H1 (cell line): ENCODE measurements around the gene UBE2E2. TPM values are rescaled to one million over a fixed set of nuclear protein-coding genes. Genes with fewer than 3 reads are reported as not detected.

Experiments used
- CTCF ChIA-PET: fragments of 300-600 bp; sonication (Branson Sonifier 250); formaldehyde crosslinking; loops from one replicate; lab custom pipeline; 2021; ENCODE audit not compliant: partially characterized antibody; lab: Charles Lee
- POLR2A ChIA-PET: fragments of 300-600 bp; sonication (Branson Sonifier 250); formaldehyde crosslinking; loops from one replicate; lab custom pipeline; 2021; ENCODE audit warnings: inconsistent platforms; ENCODE audit not compliant: partially characterized antibody; lab: Charles Lee
- DNase-seq, 2 experiments: peaks; one replicate each; pipeline versions ENCODE4 v3.0.0 to v3.0.0-alpha.2; 2010 to 2022; ENCODE audit warnings: low spot score in 2 of 2, low read depth in 1 of 2, mixed read lengths in 1 of 2
- FAIRE-seq: peaks from 2 replicates; lab custom pipeline; 2011; peaks lifted over from hg19 to GRCh38; lab: Jason Lieb, UNC
- H2AFZ ChIP-seq: 2 replicates; pipeline ENCODE4 v1.8.1; 2012; ENCODE audit warnings: low read length, inconsistent platforms
- H2AK5ac ChIP-seq: 2 replicates; pipeline ENCODE4 v1.6.1; 2013; ENCODE audit warnings: low read depth, low read length
- H2BK120ac ChIP-seq: replicated peaks from 2 replicates; pipeline ENCODE3; 2013; ENCODE audit warnings: low read depth, low read length, inconsistent platforms
- H2BK12ac ChIP-seq: 2 replicates; pipeline ENCODE4 v1.6.1; 2013; ENCODE audit warnings: low read depth, low read length
- H2BK15ac ChIP-seq: 2 replicates; pipeline ENCODE4 v1.6.1; 2013; ENCODE audit warnings: low read length
- H2BK20ac ChIP-seq: 2 replicates; pipeline ENCODE4 v1.6.1; 2013; ENCODE audit warnings: low read length
- H2BK5ac ChIP-seq: 2 replicates; pipeline ENCODE4 v1.6.1; 2013; ENCODE audit warnings: low read depth, low read length
- H3K14ac ChIP-seq: 2 replicates; pipeline ENCODE4 v1.6.1; 2013; ENCODE audit warnings: inconsistent platforms; ENCODE audit not compliant: insufficient read length
- H3K18ac ChIP-seq: 2 replicates; pipeline ENCODE4 v1.6.1; 2013; ENCODE audit warnings: low read length; ENCODE audit errors: extremely low read depth
- H3K23ac ChIP-seq: 2 replicates; pipeline ENCODE4 v1.6.1; 2013; ENCODE audit warnings: inconsistent platforms; ENCODE audit not compliant: insufficient read length
- H3K23me2 ChIP-seq: 2 replicates; pipeline ENCODE4 v1.6.1; 2013; ENCODE audit warnings: low read depth, low read length
- H3K27ac ChIP-seq: 2 replicates; pipeline ENCODE4 v1.6.1; 2011; ENCODE audit warnings: low read depth, low read length, inconsistent platforms
- H3K27me3 ChIP-seq, 4 experiments: replicated peaks in 1 of 4; 1 replicate in 1 of 4; 2 replicates in 3 of 4; pipeline versions ENCODE4 v1.6.1 to v1.8.1; 2011 to 2013; ENCODE audit warnings: low read length in 3 of 4, mild to moderate bottlenecking in 3 of 4, inconsistent platforms in 2 of 4, mixed read lengths in 2 of 4, moderate library complexity in 1 of 4; ENCODE audit not compliant: control insufficient read depth in 3 of 4, insufficient read depth in 3 of 4; ENCODE audit errors: extremely low read depth in 1 of 4
- H3K36me3 ChIP-seq, 4 experiments: 2 replicates each; pipeline versions ENCODE4 v1.6.1 to v1.8.1; 2011 to 2013; ENCODE audit warnings: mild to moderate bottlenecking in 4 of 4, low read length in 3 of 4, moderate library complexity in 2 of 4, control low read depth in 1 of 4, inconsistent platforms in 1 of 4; ENCODE audit not compliant: insufficient read depth in 4 of 4, control insufficient read depth in 2 of 4
- H3K4ac ChIP-seq: replicated peaks from 2 replicates; pipeline ENCODE3; 2013; ENCODE audit warnings: low read length, low read depth, mixed read lengths, inconsistent platforms; ENCODE audit not compliant: insufficient read length
- H3K4me1 ChIP-seq, 4 experiments: replicated peaks in 1 of 4; 1 replicate in 1 of 4; 2 replicates in 3 of 4; pipeline versions ENCODE4 v1.6.1 to v1.8.1; 2011 to 2013; ENCODE audit warnings: low read length in 3 of 4, inconsistent platforms in 2 of 4, mixed read lengths in 1 of 4; ENCODE audit not compliant: insufficient read depth in 4 of 4, control insufficient read depth in 3 of 4
- H3K4me2 ChIP-seq, 2 experiments: 2 replicates each; pipeline versions ENCODE4 v1.6.1 to v1.8.1; 2011 to 2013; ENCODE audit warnings: low read depth in 2 of 2, low read length in 2 of 2, control low read depth in 1 of 2, inconsistent platforms in 1 of 2, mild to moderate bottlenecking in 1 of 2; ENCODE audit not compliant: insufficient read depth in 1 of 2
- H3K4me3 ChIP-seq, 4 experiments: fragments of 200-600, 300-600 bp in 1 of 4; sonication (generic), shearing (Covaris generic), sonication (Bioruptor Twin) in 1 of 4; 2 replicates each; pipeline versions ENCODE4 v1.5.1 to v1.8.1; 2011 to 2016; ENCODE audit warnings: low read length in 4 of 4, low read depth in 3 of 4, control low read depth in 2 of 4, inconsistent platforms in 2 of 4, mild to moderate bottlenecking in 2 of 4, mixed read lengths in 1 of 4, moderate library complexity in 1 of 4; ENCODE audit not compliant: insufficient read depth in 2 of 4; ENCODE audit errors: extremely low read depth in 1 of 4
- H3K56ac ChIP-seq: replicated peaks from 2 replicates; pipeline ENCODE3; 2013; ENCODE audit warnings: low read depth, mild to moderate bottlenecking, mixed read lengths, low read length, inconsistent platforms; ENCODE audit not compliant: insufficient read length
- H3K79me1 ChIP-seq: 2 replicates; pipeline ENCODE4 v1.6.1; 2013; ENCODE audit warnings: low read depth, low read length, control low read depth
- H3K79me2 ChIP-seq, 2 experiments: 2 replicates each; pipeline versions ENCODE4 v1.6.1 to v1.8.1; 2012 to 2013; ENCODE audit warnings: low read length in 2 of 2, mild to moderate bottlenecking in 2 of 2, inconsistent platforms in 1 of 2; ENCODE audit not compliant: insufficient read depth in 2 of 2, control insufficient read depth in 1 of 2
- H3K9ac ChIP-seq, 4 experiments: replicated peaks in 1 of 4; 1 replicate in 1 of 4; 2 replicates in 3 of 4; pipeline versions ENCODE4 v1.6.1 to v1.8.1; 2011 to 2013; ENCODE audit warnings: low read depth in 3 of 4, low read length in 3 of 4, control low read depth in 2 of 4, mild to moderate bottlenecking in 2 of 4, moderate library complexity in 2 of 4, inconsistent platforms in 1 of 4; ENCODE audit errors: extremely low read depth in 1 of 4
- H3K9me3 ChIP-seq, 2 experiments: 2 replicates each; pipeline versions ENCODE4 v1.6.1 to v1.8.1; 2012 to 2013; ENCODE audit warnings: mild to moderate bottlenecking in 2 of 2, moderate library complexity in 2 of 2, control low read depth in 1 of 2, inconsistent platforms in 1 of 2, low read depth in 1 of 2, low read length in 1 of 2, mixed read lengths in 1 of 2; ENCODE audit not compliant: insufficient read depth in 2 of 2
- H4K20me1 ChIP-seq, 2 experiments: replicated peaks in 1 of 2; 2 replicates each; pipeline versions ENCODE3 to v1.8.1; 2011 to 2013; ENCODE audit warnings: inconsistent platforms in 2 of 2, low read length in 2 of 2, mild to moderate bottlenecking in 1 of 2; ENCODE audit not compliant: insufficient read depth in 2 of 2, control insufficient read depth in 1 of 2
- H4K5ac ChIP-seq: 2 replicates; pipeline ENCODE4 v1.6.1; 2013; ENCODE audit warnings: low read length, low read depth, mixed read lengths, inconsistent platforms; ENCODE audit not compliant: insufficient read length
- H4K8ac ChIP-seq: 2 replicates; pipeline ENCODE4 v1.8.0; 2013; ENCODE audit warnings: mild to moderate bottlenecking, moderate library complexity, low read length, inconsistent platforms; ENCODE audit not compliant: insufficient read depth; ENCODE audit errors: extremely low read depth
- H4K91ac ChIP-seq: replicated peaks from 2 replicates; pipeline ENCODE3; 2013; ENCODE audit warnings: low read length, mixed read lengths, inconsistent platforms; ENCODE audit not compliant: insufficient read length
- BACH1 ChIP-seq: IDR thresholded peaks from 2 replicates; pipeline ENCODE4 v1.6.1; 2012; ENCODE audit warnings: low read length, improper control_type of control experiment
- WGBS, 2 experiments: shearing (Covaris generic) in 1 of 2; methylation state at CpG; one replicate each; pipeline versions ENCODE4 v1.1.6 to v1.1.7; 2013 to 2015; ENCODE audit warnings: low lambda C conversion rate in 2 of 2, mixed read lengths in 2 of 2, inconsistent platforms in 1 of 2, low coverage in 1 of 2, missing lambda C conversion rate in 1 of 2; ENCODE audit not compliant: insufficient replicate concordance in 2 of 2, insufficient coverage in 1 of 2, insufficient read length in 1 of 2; ENCODE audit errors: extremely low coverage in 1 of 2, missing lambda C conversion rate in 1 of 2; 5-methylcytosine and 5-hydroxymethylcytosine counted together
- polyA plus RNA-seq, 7 experiments: library from polyadenylated mRNA; depleted of rRNA in 3 of 7; stranded (reverse) in 5 of 7; unstranded in 2 of 7; fragments of >200 nt in 5 of 7; fragments of 200-250 nt in 2 of 7; gene quantifications; 1 replicate in 5 of 7; 2 replicates in 1 of 7; 4 replicates in 1 of 7; pipeline versions ENCODE4 v1.2.1 to v1.2.3, GENCODE V29; 2011 to 2013; ENCODE audit warnings: missing spikeins in 2 of 7, mixed read lengths in 2 of 7
- total RNA-seq: library from RNA; stranded (reverse); fragmentation: NEBNext Ultra II Directional; extraction: Animal tissue kit (Norgen Biotek cat#: 25700); gene quantifications from 2 replicates; pipeline ENCODE4 v1.2.1, GENCODE V29; 2021

UBE2E2 gene
- total and polyA plus RNA-seq, 2 of the 8 experiments (the other 6 are each of a cell fraction or from before 2014, with no cell fraction given), result 57.6 to 70.6 TPM

GRCh38 chr3:23550402-23550801 lies 347.3 kb downstream of the UBE2E2 start:
- H4K8ac ChIP-seq, result no peak overlapping the region
- no peak overlapping the region for H2BK12ac ChIP-seq
- H3K27ac ChIP-seq, result no peak overlapping the region
- H3K4me2 ChIP-seq, result no peak overlapping the region
- no peaks in the 10 kb centered on the region for H3K79me1 ChIP-seq
- no peak overlapping the region for H3K18ac ChIP-seq
- no peak overlapping the region for H2BK20ac ChIP-seq
- no peaks in the 10 kb centered on the region for H3K27me3 ChIP-seq
- H4K91ac ChIP-seq, result no peak overlapping the region
- 88% methylated on average over 1 of the region's 1 CpG; no CpG with 5 or more reads in 1 of the 2 experiments for WGBS, 2 experiments
- H4K5ac ChIP-seq, result no peak overlapping the region
- H3K23me2 ChIP-seq, result no peaks in the 10 kb centered on the region; the same call in 1 of the 2 replicates
- CTCF ChIA-PET, result interaction anchor here (0.6 kb wide), 1 partner anchor 30 kb away, joined by 3 read pairs; no protein-coding TSS in a partner anchor
- H3K56ac ChIP-seq, result no peak overlapping the region
- no peak for TF ChIP-seq BACH1
- no peak overlapping the region for H2AFZ ChIP-seq
- H2BK5ac ChIP-seq, result no peak overlapping the region
- H3K4me3 ChIP-seq, result no peak overlapping the region
- no peaks in the 10 kb centered on the region for H3K4me1 ChIP-seq
- DNase-seq (no peak), FAIRE-seq (no peak)
- no peaks in the 10 kb centered on the region for H3K36me3 ChIP-seq
- no peak overlapping the region for H2AK5ac ChIP-seq
- H2BK120ac ChIP-seq, result no peak overlapping the region
- H3K9me3 ChIP-seq, result no peaks in the 10 kb centered on the region
- H3K9ac ChIP-seq, result no peak overlapping the region
- H3K79me2 ChIP-seq, result no peaks in the 10 kb centered on the region
- no peak overlapping the region for H2BK15ac ChIP-seq
- H3K23ac ChIP-seq, result no peak overlapping the region
- POLR2A ChIA-PET, result no interaction called here
- H3K4ac ChIP-seq, result no peak overlapping the region
- H4K20me1 ChIP-seq, result no peaks in the 10 kb centered on the region
- H3K14ac ChIP-seq, result no peak overlapping the region
